ENCODE measurements around the gene ZNF213.
"Not testable (repeated sequence)": the region's sequence is repeated elsewhere in the genome, so short reads cannot be mapped to it uniquely, and the experiment has no call there.

GRCh38 chr16:3168729-3169128 is 33.9 kb downstream of the ZNF213 start:
- not testable (repeated sequence) for TF ChIP-seq CTCF (conservative IDR thresholded peaks at IDR 0.05); EZH2 (IDR thresholded peaks at IDR 0.05; ENCODE audit: low read depth)
